Body of pancreas (tissue), 4 donors: ENCODE measurements around the gene LRRC8B. TPM values are rescaled to one million over a fixed set of nuclear protein-coding genes. Genes with fewer than 3 reads are reported as not detected.
A peak's percentile ranks its signal among the peaks of the same experiment; 100 is the strongest.

Experiments used
- ATAC-seq: fragments of 150-250 bp; one replicate; pipeline ENCODE4 v1.9.1; 2016
- DNase-seq, 4 donors: peaks; one replicate each; pipeline ENCODE4 v3.0.0-alpha.2; 2019
- H3K27ac ChIP-seq, 4 donors: fragments of 200-600 bp; sonication (generic); 1 replicate in 3 of 4; 2 replicates in 1 of 4; pipeline versions ENCODE4 v1.5.1 to v1.6.1; 2016 to 2019; ENCODE audit warnings: mild to moderate bottlenecking in 1 of 4, mixed read lengths in 1 of 4, moderate library complexity in 1 of 4
- H3K27me3 ChIP-seq, 2 donors: fragments of 200-600 bp; sonication (generic); one replicate each; pipeline ENCODE4 v1.6.0; 2016; ENCODE audit warnings: mild to moderate bottlenecking in 1 of 2
- H3K36me3 ChIP-seq, 2 donors: fragments of 200-600 bp; sonication (generic); replicated peaks in 1 of 2; 2 replicates each; pipeline ENCODE4 v1.5.1; 2016; ENCODE audit warnings: low read depth in 2 of 2; ENCODE audit not compliant: insufficient read depth in 1 of 2
- H3K4me1 ChIP-seq: fragments of 200-600 bp; sonication (generic); one replicate; pipeline ENCODE4 v1.6.0; 2016
- H3K4me3 ChIP-seq, 2 donors: fragments of 200-600 bp; sonication (generic); 1 replicate in 1 of 2; 2 replicates in 1 of 2; pipeline ENCODE4 v1.5.1; 2016 to 2019
- H3K9me3 ChIP-seq, 3 donors: fragments of 200-600 bp; sonication (generic); 1 replicate in 2 of 3; 2 replicates in 1 of 3; pipeline ENCODE4 v1.5.1; 2016
- POLR2A ChIP-seq, 3 donors: fragments of 450-650 bp; IDR thresholded peaks; one replicate each; pipeline ENCODE4 v1.6.1; 2016; ENCODE audit warnings: antibody characterized with exemption in 3 of 3, mild to moderate bottlenecking in 2 of 3
- WGBS, 2 donors: methylation state at CpG; one replicate each; pipeline ENCODE4 v1.1.5; 2017; 5-methylcytosine and 5-hydroxymethylcytosine counted together
- intact Hi-C: fragments of 100-400 bp; cut with DNase I; formaldehyde crosslinking; loops from one replicate; pipeline ENCODE4 v1.15.1; 2023
- total RNA-seq, 2 donors: library from RNA; depleted of rRNA; stranded (reverse); fragments of >200 nt; gene quantifications; one replicate each; pipeline ENCODE4 v1.1.0, GENCODE V29; 2016
- TF ChIP-seq, protein P1 (sequence below), 7 experiments: fragments of 450-650 bp in 4 of 7; fragments of 200-600 bp in 3 of 7; sonication (generic) in 3 of 7; IDR thresholded peaks; one replicate each; pipeline ENCODE4 v1.5.1; 2016 to 2019; ENCODE audit warnings: antibody characterized with exemption in 7 of 7

Gene LRRC8B
- total RNA-seq, 2 donors from 2014 or later = 6.0 to 23.4 TPM

DNA sequence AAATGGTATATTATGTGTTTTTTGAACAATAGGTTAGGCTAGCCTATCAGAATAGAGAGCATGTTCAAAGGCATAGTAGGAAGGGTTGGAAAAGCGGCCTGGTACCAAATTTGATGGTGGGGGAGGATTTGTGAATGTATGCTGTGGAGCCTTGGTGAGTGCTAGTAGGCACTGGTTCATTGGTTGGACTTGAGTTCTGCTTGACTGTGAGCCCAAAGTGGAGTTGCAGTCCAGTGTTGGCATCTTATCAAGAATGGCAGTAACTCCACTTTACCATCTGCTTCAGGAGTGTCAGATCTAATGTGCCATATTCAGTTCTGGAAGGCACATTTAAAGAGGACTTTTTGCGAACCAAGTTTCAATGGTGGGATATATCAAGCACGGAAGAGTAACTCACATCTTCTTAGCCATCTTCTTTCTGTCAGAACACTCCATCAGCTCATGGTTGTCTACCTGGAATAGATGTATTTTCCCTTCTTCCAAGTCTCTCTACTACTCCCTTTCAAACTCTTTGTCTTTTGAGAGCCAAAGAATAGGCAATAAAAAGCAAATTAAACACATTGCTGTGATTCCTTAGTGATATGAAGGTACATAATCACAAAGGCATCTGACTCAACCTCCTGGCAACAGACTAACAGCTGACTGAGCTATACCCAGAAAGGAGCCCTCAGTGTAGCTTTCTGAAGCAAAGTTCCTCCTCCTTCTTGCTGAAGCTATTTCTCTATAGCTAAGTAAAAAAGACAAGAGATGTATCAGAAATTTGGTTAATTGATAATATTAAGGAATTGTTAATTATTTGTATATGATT lies 21.7 kb downstream of the LRRC8B start:
- Histone ChIP-seq H3K4me3 (no peak overlapping the region), H3K36me3 (no peaks in the 10 kb centered on the region), H3K27me3 (no peaks in the 10 kb centered on the region), H3K4me1 (peaks cover 42% of the 10 kb centered on the region), H3K27ac (no peak overlapping the region), H3K9me3 (no peaks in the 10 kb centered on the region)
- ATAC-seq = peak; percentile 29
- WGBS, 2 donors = 91 to 97% methylated on average over 3 of the region's 3 CpGs
- intact Hi-C loops = no loop called here
- no peak for DNase-seq
- no peak for TF ChIP-seq POLR2A (IDR thresholded peaks at IDR 0.05)
- TF ChIP-seq, protein P1, sequence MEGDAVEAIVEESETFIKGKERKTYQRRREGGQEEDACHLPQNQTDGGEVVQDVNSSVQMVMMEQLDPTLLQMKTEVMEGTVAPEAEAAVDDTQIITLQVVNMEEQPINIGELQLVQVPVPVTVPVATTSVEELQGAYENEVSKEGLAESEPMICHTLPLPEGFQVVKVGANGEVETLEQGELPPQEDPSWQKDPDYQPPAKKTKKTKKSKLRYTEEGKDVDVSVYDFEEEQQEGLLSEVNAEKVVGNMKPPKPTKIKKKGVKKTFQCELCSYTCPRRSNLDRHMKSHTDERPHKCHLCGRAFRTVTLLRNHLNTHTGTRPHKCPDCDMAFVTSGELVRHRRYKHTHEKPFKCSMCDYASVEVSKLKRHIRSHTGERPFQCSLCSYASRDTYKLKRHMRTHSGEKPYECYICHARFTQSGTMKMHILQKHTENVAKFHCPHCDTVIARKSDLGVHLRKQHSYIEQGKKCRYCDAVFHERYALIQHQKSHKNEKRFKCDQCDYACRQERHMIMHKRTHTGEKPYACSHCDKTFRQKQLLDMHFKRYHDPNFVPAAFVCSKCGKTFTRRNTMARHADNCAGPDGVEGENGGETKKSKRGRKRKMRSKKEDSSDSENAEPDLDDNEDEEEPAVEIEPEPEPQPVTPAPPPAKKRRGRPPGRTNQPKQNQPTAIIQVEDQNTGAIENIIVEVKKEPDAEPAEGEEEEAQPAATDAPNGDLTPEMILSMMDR (IDR thresholded peaks at IDR 0.05) = no peak

DNA sequence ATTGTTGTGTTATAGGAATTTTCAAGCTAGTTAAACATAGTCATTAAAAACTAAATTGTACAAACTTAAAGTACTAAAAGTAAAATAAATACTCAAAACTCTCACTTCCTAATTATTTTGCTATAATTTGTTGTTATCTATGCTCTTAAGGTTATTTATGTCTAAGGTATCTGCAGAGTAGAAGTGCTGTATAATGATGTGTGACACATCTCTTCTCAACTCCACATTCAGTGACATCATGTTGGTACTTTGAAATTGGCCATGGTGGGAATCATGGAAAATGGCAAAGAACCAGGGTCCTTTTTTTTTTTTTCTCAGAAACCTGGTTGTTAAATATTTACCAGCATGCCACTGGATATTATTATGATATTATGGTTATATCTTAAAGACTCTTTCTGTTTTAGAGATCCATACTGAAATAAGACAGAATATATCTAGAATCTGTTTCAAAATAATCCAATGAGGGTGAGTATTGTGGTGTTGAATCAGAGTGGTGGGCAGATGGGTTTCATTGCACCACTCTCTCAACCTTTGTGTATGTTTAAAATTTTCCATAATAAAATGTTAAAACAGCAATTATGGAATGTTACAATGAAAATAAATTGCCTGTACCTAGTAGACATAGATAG lies 22.4 kb downstream of the LRRC8B start:
- intact Hi-C loops = no loop called here
- H3K4me1 ChIP-seq = peaks cover 42% of the 10 kb centered on the region
- no peaks in the 10 kb centered on the region for H3K9me3 ChIP-seq
- DNase-seq (no peak), ATAC-seq (no peak)
- no peak overlapping the region for H3K27ac ChIP-seq
- H3K4me3 ChIP-seq = no peak overlapping the region
- no peak for TF ChIP-seq POLR2A (IDR thresholded peaks at IDR 0.05)
- TF ChIP-seq, protein P1 (IDR thresholded peaks at IDR 0.05) = no peak
- H3K36me3 ChIP-seq = no peaks in the 10 kb centered on the region
- H3K27me3 ChIP-seq = no peaks in the 10 kb centered on the region

DNA sequence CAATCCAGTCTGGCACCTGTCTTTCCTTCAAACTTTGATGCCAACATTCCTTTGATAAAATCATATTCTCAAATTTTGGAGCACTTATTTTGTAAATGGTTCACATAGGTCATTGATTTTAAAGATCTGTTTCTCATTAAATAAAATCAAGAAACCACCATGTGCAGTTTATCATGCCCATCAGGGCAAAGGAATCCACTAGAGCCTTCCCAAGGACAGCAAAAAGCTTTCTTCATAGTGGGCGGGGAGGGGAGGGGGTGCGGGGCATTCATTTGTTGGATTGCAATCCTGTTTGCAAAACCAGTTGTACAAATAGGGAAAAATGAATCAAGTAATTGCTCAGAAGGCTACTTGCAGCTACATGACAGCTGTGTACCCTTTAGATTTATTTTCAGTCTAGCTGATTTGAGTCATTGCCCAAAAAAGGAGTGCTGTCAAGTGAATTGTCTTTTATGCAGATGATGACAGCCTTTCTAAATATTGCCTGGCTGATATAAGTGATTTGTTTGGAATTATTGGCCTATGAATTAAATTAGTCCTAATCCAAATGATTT lies 23.0 kb downstream of the LRRC8B start:
- ATAC-seq = peak; percentile 65
- H3K9me3 ChIP-seq = no peaks in the 10 kb centered on the region
- peak; percentile 27 to 57 (median 48) for DNase-seq
- TF ChIP-seq POLR2A (IDR thresholded peaks at IDR 0.05) = no peak
- TF ChIP-seq, protein P1 (IDR thresholded peaks at IDR 0.05) = no peak
- H3K27ac ChIP-seq = peak overlapping the region in 1 of 4 donors; percentile 17
- no peak overlapping the region for H3K4me3 ChIP-seq
- intact Hi-C loops = no loop called here
- 12 to 13% methylated on average over 2 of the region's 2 CpGs for WGBS, 2 donors
- H3K27me3 ChIP-seq = no peaks in the 10 kb centered on the region
- peaks cover 48% of the 10 kb centered on the region for H3K4me1 ChIP-seq
- H3K36me3 ChIP-seq = no peaks in the 10 kb centered on the region

DNA sequence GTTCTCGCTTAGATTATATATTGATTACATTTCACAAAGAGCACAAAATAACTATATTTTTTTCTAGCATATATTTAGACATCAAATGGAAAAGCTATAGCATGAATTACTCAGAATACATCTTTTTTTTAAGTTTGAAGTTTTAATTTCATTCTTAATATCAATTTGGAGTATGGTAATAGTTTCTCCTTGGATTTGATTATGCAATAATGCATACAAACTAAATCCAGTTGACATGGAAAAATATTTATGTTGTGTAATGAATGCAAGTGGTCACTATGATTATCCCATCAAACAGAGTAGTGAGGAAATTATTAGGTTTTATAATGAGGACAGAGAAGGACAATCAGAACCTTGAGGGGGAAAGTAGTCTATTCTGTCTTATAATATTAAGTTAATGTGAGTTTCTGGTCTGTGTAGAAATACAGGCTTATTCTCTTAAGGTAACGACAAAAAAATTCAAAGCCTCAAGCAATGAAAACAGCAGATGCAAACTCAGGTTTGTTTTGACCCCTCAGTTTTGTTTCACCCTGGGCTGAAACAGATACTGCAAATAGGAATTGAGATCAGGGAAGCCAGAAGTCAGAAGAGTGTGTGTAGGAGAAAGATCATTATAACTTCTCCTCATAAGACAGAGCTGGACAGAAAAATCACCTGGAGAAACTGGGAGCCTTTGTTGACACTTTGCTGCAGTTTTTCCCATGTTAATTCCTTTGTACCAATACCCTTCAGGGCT lies 23.7 kb downstream of the LRRC8B start:
- intact Hi-C loops = no loop called here
- DNase-seq = no peak
- H3K27me3 ChIP-seq = no peaks in the 10 kb centered on the region
- H3K9me3 ChIP-seq = no peaks in the 10 kb centered on the region
- H3K4me3 ChIP-seq = no peak overlapping the region
- WGBS, 2 donors = 83 to 90% methylated on average over 2 of the region's 2 CpGs
- TF ChIP-seq POLR2A (IDR thresholded peaks at IDR 0.05) = no peak
- TF ChIP-seq, protein P1 (IDR thresholded peaks at IDR 0.05) = no peak
- no peaks in the 10 kb centered on the region for H3K36me3 ChIP-seq
- peak overlapping the region in 1 of 4 donors; percentile 17 for H3K27ac ChIP-seq
- no peak for ATAC-seq
- H3K4me1 ChIP-seq = peaks cover 53% of the 10 kb centered on the region
